Measurements from ENCODE around the gene DDX28.

DNA sequence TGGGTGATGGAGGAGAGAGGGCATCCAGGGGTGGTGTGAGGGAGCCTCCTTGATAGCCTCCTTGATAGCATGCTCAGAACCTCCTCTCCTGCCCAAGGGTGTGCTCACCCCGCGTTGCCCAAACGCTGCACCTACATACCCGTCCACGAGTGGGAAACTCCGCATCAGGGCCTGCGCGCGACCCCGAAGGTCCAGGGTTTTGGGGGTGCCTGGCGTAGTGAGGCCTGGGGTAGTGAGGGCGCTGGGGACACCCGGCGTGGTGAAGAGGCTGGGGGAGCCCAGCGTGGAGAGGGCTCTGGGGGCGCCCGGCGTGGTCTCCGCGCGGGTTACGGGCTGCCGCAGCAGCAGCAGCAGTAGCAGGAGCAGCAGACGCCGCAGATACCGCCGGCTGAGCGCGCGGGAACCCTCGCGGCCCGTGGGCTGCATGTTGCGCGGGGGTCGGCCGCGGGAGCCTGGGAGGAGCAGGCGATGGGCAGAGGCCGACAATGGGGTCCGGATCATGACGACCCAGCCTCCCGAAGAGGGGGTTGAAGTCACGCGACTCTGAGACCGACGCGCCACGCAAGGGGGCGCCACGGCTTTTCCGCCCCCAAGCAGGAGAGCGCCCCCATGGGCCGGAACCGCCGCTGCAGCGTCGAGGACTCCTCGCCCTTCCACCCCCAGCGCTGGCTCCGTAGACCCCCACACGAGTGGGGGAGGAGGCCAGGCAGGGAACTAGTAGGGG, 42.9 kb downstream of the DDX28 start, which contains the start of gene DPEP3:
- TF ChIP-seq, protein P1, sequence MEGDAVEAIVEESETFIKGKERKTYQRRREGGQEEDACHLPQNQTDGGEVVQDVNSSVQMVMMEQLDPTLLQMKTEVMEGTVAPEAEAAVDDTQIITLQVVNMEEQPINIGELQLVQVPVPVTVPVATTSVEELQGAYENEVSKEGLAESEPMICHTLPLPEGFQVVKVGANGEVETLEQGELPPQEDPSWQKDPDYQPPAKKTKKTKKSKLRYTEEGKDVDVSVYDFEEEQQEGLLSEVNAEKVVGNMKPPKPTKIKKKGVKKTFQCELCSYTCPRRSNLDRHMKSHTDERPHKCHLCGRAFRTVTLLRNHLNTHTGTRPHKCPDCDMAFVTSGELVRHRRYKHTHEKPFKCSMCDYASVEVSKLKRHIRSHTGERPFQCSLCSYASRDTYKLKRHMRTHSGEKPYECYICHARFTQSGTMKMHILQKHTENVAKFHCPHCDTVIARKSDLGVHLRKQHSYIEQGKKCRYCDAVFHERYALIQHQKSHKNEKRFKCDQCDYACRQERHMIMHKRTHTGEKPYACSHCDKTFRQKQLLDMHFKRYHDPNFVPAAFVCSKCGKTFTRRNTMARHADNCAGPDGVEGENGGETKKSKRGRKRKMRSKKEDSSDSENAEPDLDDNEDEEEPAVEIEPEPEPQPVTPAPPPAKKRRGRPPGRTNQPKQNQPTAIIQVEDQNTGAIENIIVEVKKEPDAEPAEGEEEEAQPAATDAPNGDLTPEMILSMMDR (IDR thresholded peaks at IDR 0.05; ENCODE audit: insufficient read depth, low read depth, low read length), result no peak
- no peak for TF ChIP-seq EZH2 (IDR thresholded peaks at IDR 0.05; ENCODE audit: insufficient read depth, low read length)
